OCI-M2 (cell line): ENCODE results near the gene XYLT1.

ENCODE experiments used
- DNase-seq: peaks from one replicate; lab custom pipeline; 2025; ENCODE audit not compliant: unreplicated experiment; lab: John Stamatoyannopoulos, UW

XYLT1 gene

DNA sequence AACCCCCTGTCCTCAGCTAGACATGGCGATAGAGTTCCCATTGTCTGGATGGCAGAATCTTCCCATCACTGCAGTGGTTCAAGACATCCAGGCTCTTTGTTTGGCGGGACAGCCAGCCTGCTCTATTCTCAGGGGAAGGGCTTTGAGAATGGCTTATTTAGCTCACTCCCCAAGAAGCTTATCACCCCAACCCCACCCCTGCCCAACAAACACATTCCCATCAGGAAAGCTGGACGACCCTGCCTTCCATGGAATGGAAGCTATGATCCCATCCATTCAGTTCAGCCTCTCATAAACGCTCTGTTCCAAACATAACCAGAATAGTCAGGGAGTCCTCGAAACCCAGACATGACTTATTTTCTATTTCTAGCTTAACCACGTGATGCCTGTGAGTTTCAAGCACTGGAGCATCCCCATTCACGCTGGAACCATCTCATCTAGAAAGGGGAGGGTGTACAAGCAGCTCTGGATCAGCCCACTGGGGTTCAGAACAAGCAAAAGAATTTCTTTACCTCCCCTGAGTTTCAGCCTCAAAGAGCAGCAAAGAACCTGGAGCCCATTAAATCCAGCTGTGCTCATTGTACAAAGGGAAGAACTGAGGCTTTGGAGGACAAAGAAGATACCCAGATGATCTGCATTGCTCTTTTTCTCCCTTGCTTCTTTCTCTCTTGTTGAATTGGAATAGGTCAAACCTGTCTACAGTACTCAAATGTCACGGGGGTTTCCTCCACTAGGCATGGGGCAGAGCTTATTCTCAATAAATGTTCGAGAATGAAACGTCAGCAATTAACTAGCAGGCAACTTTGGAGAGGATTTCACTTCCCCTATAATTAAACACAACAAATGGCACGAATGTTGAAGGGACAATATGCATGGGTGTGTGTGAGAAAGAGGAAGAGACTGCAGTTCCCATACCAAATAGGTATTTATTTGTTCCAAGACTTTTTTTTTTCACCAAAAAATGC lies 93.1 kb downstream of the XYLT1 start:
- DNase-seq, result no peak

DNA sequence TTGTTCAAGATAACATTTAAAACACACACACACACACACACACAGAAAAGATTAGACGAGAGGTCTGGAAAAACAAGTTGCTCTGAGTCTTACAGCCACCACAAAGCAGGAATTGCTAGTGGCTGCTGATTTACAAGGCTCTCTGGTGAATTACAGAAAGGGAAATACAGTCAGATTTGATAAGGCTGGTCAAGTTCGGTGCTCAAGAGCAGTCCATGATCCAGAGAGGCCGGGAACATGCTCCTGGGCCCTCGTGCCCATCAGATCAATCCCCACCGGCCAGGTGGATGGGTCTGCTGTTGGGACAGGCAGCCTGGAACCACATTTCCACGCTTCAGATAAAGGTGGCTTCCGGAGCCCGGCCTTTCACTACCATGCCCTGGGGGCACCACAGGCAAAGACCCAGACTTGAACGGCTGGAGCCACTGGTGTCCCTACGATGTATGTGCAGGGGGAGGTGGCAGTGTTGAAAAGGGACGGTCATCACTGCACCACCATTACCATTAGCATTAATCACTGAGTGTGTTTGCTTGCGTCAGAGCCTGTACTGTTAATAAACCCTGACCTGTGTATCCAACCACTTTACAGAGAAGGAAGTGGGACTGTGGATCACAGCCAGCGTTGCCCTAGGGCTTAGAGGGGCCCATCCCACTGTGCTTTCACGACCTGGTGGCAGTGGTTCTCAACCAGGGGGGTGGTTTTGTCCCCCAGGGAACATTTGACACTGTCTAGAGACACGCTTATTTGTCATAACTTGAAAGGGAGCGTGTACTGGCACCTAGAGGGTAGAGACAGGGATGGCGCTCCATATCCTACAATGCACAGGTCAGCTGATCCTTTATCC lies 95.1 kb downstream of the XYLT1 start:
- DNase-seq, result no peak

DNA sequence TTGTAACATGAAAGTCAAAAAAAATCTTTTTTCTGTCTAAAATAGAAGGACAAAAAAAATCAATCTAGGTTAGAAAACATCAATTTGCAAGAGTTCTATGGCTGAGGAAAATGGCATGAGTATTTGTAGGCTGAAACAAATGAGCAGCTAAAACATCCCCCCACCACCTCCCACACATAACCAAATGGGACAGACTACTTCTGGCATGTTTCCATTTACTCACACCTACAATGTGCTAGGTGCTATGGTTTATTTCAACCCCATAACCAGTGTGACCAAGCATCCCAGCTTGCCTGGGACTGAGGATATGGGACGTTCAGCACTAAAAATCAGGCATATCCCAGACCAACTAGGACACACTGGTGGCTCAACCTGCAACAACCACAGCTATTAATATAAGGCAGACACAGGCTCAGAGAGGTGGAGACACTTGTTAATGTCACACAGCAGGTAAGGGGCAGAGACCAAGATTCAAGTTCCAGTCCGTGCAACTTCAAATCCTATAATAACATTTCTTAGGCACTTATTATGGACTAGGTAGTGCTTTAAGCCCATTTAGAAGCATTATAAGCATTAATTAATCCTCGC lies 96.0 kb downstream of the XYLT1 start:
- DNase-seq, result no peak

DNA sequence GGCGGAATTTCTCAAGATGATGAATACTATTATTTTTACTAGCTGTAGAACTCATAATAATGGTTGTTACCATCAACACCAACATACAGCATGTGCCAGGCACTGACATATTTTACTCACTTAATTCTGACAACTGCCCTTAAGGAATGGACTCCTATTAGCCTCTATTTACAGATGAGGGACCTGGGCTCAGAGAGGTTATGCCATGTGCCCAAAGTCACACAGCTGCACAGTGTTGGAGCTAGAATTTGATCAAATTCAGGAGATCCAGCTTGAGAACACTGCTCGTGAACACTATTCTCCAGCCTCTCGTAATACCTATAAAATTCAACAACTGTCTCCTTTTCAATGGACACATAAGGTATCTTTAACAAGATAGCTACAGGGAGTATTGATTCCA lies 97.2 kb downstream of the XYLT1 start:
- DNase-seq, result no peak

DNA sequence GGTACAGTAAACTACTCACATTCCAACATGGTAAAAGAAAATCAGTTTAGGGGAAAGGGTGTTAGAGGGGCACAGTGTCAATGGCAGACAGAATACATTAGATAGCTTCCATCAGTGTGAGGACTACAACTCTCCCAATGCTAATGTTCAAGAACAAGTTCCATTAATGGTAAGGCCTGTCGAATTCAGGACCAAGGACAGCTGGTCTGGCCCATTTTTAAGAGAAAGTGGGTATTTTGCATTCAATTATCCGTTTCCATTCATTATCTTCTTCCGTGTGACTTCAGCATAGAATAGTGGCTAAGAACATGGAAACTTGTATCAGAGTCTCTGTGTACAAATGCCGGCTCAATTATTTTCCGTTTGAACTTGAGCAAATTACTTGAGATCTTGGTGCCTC lies 98.4 kb downstream of the XYLT1 start:
- no peak for DNase-seq

DNA sequence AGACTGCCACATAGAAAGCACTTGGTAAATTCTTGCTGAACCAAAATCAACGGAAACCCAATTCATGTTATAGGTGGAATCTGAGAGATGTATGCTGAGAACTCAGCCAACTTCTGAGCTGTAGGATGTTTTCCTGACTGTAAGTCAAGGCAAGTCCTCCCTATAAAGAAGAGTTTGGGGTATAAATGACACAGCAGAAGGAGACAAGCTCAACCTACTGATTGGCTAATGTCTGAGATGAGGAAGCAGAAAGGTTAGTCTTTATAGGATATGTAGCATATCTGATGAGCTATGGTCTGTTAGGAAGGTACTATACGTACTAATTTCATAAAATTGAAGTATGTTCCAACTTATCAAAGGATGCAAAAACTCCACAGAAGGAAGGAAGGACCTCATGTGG lies 99.5 kb downstream of the XYLT1 start:
- DNase-seq, result no peak

DNA sequence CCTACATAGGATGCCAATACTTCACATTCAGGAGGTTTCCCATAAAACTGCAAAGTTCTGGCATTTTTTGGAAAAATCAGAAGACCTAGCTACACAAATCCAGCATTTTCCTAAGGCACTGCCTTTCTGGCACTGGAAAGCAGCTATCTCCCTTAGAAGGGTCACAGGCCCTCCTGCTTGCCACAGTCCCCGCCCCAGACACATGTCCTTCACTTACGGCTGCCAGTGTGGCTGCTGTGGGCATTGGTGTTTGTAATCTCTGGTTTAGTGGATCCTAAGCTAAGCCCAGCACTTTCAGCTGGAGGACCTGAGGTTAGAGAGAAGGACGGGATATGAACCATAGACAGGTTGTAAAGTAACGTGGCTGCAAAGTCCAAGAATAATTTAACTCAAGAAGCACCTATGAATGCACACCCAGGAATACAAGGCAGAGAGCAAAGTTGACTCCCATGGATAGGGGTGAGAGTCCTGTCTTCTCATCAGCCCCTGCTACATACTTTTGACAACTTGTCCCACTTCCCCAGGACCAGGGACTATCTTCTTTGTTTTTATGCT lies 100.0 kb downstream of the XYLT1 start:
- no peak for DNase-seq

DNA sequence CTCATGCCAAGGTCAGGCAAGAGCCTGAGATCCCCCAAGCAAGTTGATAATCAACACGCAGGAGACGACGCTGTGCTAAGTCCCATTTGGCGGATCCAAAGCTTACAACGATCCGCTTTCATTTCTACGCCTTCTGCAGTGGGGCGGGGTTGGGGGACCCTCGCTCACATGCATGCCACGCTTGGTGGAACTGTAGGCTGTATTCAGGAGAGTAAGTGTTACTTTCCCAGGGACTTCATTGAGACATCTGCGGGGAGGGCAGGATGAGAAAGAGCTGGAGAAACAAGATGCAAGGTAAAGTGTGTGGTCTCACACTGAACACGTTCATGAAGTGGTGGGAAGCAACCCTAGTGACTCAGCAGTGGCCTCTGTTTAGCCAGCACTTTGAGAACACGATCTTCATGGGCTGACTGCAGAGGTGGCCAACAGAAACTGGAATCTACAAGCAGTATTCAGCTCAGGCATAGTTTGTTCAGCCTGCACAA lies 100.5 kb downstream of the XYLT1 start:
- DNase-seq, result no peak

DNA sequence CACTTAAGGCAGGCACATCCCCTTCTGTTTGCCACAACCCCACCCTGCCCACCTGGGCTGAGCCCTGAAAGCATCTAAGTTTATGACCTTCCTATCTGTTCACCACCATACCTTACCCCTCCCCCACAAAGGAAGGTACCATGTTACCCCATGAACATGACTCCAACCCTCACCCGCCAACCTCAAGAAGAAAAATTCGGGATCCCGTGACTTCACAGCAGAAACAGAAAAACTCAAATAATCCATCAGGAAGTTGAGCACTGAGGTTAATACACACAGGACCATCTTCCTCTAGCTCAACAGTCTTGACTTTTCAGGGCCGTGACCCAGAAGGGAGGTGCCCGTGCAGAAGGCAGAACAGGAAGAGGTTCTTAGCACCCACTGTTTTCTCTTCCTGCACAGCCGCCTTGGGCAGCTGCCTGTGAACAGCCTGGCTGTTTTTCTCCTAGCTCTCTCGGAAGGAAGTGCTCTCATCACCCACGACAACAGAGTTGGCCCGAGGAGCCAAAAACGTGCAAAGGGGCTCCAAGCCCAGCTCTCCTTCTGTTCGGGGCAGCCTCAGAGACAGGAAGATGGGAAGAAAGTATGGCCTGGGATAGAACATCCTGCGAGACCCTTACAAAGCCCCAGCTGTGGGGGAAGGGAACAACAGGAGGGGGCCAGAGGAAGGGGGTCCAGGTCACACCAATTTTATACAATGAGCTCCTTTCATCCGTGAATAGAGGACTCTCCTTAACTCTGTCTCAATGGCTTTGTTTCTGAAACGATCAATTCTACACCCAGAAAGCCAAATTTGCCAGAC lies 101.1 kb downstream of the XYLT1 start:
- no peak for DNase-seq

DNA sequence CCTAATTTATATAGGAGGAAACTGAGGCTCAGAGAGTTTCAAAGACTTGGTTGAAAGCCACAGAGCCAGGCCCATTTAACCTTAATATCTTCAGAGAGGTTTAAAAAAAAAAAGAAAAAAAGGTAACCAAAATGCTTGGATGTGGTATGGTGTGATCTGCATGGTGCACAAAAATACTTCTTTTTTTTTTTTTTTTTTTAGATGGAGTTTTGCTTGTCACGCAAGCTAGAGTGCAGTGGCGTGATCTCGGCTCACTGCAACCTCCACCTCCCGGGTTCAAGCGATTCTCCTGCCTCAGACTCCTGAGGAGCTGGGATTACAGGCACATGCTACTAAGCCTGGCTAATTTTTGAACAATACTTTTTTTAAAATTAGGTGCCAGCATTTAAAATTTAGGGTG lies 101.8 kb downstream of the XYLT1 start:
- no peak for DNase-seq

DNA sequence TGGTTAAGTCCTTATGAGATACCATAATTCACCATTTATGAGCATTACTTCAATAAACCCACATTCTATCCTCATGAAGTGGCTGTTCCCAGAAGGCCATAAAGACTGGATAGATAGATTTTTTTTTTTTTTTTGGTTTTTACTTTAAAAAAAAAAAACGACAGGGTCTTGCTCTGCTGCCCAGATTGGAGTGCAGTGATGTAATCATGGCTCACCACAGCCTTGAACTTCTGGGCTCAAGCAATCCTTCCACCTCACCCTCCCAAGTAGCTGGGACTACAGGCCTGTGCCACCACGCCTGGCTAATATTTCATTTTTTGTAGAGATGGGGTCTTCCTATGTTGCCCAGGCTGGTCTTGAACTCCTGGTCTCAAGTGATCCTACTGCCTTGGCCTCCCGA lies 102.3 kb downstream of the XYLT1 start:
- DNase-seq, result no peak

DNA sequence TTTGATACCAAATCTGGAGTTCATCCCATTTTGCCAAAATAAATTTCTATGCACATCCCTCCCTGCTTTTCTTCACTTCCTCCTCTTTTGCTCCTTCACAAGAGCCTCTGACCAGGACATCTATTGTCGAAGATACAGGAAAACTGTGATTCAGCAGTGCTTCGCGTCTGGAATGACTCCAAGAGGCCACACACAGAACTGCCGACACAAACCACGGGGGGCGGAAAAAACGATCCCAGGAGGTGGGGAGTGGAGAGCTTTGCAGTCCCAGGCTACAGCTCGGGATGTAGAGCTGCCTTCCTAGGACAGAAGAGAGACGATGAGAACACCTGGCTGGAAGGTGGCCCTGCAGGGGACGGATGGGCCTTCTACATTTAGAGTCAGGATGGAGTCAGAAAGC lies 102.8 kb downstream of the XYLT1 start:
- DNase-seq, result no peak

DNA sequence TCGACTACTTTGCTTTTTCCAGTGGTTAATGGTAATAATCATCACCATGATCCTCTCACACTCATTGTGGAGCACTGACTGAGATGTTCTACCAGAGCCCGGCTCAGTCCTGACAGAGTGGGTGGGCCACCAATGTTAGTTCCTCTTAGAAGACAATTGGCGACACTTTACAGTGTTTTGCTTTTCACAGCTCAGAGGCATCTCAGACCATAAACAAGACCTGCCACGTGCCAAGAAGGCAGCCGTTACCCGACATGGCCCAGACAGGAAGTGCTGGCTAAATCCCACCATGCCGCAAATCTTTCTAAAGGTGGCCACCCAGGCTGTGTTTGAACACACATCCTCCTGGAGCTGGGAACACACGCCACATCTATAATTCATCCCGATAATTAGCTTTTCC lies 103.7 kb downstream of the XYLT1 start:
- no peak for DNase-seq

DNA sequence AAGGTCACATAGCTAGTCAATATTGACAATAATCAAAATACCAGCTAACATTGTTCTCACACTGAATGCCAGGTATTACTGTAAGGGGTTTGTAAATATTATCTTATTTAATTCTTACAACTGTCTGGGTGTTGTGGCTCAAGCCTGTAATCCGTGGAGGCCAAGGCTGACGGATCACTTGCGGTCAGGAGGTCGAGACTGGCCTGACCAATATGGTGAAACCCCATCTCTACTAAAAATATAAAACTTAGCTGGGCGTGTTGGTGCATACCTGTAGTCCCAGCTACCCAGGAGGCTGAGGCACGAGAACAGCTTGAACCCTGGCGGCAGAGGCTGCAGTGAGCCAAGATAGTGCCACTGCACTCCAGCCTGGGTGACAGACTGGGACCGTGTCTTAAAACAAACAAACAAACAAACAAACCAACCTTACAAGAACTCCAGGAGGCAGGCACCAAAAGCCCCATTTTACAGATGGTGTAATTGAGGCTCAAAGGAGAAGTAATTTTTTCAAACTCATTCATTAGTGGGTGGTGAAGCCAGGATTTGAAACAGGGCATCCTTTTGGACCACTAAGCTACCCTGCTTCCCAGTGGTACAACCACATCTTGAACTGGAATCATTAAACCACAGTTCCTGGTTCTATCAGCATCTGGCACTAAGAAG lies 104.3 kb downstream of the XYLT1 start:
- DNase-seq, result no peak

DNA sequence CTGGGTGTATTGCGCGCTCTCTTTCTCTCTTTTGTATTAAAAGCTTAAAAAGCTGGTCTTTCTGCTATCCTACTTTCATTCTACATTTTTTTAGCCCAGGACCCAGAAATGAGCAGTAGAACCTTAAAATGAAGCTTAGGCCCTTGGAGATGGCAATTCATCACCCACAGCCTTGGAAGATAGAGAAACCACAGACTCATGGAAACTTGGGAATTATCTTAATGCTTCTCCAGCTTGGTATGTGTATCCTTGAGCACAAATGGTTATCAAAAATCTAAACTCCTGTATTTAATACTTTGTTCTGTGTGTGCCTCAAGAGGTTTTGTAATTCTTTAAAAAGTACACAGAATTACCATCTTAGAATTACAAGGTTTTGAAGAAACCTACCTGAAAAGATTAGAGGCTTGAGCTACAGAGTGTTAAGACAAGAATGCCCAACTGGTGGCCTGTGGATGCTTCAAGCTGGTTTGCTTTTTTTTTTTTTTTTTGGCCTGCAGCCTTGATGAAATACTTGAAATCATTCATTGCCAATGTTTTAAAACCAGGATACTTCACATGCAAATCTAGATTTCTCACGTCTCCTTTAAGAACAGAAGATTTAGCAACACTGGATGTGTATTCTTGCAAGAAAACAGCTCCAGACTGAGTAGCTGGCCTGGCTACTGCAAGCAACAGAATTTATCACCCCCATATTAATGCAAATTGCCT lies 105.0 kb downstream of the XYLT1 start:
- no peak for DNase-seq

DNA sequence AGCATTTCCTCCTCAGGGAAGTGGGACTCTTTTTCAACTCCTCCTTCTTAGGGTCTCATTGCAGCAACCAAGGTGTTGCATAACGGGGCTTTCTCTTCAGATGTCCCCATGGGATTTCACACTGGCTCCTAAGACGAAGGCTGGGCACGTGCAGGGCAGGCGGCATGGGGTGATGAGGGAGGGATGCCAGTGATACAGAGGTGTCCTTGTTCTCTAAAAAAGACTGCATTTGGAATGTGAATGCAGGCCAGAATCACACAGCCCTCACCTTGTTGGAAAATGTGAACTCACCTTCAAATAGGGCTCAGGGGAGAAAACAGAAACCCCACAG lies 105.6 kb downstream of the XYLT1 start:
- no peak for DNase-seq

DNA sequence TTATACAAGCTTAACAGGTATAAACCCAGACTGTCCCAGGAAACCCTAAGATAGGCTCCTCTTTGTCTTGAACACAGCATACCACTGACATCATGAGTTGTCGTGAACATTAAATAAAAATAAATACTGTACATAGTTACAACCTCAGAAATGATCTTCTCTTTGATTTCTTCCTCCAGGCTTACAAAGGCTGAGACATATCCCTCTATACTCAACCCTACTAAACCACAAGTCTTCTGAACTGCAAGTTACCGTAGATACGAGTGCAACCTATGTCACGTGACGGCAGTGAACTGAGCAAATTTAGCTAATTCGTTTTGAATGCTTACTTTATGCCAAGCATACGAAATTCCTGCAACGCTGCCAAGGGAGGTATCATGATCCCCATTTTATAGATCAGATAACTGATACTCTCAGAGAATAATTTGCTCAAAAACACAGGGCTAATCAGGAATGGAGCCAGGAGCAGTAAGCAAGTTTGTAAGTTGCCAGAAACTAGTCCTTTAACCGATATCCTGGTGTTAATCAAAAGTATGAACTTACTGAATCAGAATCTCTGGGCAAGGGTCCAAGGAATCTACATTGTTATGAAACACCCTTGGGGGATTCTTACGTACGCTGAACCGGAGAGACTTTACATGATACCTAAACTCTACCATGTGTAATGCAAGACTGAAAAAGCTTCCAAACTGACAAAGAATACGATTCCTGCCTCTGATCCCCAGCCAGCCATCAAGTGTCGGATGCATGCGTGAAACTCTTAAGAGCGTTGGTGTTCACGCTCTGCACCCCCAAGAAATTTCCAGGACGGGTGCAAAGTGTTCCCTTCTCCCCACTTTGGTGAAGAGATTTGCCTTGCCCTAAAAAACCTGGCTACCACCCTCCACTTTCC lies 106.2 kb downstream of the XYLT1 start:
- no peak for DNase-seq

DNA sequence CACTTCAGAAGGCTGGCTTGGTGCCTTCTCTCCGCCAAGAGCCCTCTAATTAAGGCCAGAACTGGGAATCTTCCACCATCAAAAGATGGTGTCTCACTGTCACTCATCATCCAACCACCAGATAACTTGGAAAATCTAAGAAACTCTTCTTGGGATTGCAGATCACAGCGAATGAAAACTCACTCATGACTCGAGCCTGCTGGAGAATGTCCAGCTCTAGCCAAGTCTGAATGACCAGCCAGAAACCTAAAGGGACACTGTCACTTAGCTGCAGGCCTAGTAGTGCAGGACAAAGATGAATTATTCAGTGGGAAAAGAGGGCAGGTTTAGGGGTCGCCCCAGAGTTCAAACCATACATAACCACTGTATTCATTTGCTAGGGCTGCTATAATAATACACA lies 107.8 kb downstream of the XYLT1 start:
- DNase-seq, result no peak
